Stimulated activated naive CD8-positive, alpha-beta T cell treated with anti-CD3 and anti-CD28 coated beads, Interleukin-15, Interleukin-2, amounts not matched to agents 100 U/mL and 50 U/mL, for 24 hours (primary cell): ENCODE data around the gene RAD51B.
"Not testable (repeated sequence)": the region's sequence is repeated elsewhere in the genome, so short reads cannot be mapped to it uniquely, and the experiment has no call there.

ENCODE experiments used
- ATAC-seq: fragments of 150-1000 bp; cut with Tn5 transposase; one replicate; pipeline ENCODE4 v1.10.0; 2021
- DNase-seq: peaks from one replicate; pipeline ENCODE4 v3.0.0; 2021

The RAD51B gene

DNA sequence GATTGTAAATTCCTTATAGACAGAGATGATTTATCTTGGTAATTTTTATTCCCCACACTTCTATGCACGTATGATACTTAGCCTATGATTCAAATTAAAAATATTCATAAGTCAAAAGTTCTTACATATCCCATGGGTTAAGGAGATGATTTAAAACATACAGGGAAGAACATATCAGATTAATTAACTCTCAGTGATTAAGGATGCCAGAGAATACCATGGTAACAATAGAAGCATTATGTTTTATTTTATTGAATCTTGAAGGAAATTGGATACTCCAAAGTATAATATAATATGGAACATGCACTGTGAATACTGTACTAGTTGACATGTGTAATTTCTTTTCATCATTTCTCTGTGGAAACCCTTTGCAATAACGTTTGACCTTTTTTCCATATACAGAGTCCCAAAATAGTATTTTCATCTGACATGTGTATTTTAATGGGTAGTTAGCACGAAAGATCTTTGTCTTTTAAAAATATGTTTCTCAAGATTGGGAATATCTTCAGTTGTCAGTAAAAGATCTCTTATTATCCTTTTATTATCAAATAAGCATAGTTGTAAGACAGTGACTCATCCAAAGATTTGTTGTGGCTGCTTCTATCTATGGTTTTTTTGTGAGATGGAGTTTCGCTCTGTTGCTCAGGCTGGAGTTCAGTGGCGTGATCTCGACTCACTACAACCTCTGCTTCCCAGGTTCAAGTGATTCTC is 166.7 kb downstream of the RAD51B start:
- no peak for DNase-seq

DNA sequence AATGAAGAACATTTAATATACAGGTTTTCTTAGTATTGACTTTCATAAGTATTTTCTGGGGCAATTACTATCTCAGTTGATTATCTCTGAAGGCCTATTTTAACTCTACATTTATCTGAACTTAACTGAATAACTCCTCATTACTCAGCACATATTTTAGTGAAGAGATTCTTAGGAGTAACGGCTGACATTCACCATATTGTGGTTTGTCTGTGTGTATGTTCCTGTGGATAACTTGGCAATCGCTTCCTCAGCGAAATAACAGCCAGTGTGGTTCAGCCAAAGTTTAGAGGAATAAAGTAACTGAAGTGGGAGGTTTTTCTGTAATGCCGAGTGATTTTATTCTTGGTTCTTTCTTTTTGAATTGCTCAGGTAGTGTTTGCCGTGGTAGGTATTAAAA is 168.0 kb downstream of the RAD51B start:
- ATAC-seq: no peak
- no peak for DNase-seq

More for the DNA sequence above, 166.7 kb downstream of the RAD51B start:
- ATAC-seq: no peak

DNA sequence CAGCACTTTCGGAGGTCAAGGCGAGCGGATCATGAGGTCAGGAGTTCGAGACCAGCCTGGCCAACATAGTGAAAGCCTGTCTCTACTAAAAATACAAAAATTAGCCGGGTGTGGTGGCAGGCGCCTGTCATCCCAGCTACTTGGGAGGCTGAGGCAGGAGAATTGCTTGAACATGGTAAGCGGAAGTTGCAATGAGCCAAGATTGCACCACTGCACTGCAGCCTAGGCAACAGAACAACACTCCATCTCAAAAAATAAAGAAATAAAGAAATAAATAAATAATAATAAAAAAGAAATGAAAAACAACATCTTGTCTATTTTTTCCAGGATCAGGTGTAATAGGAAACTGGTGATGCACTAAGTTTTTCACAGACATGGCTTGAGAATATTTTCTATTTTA is 168.6 kb downstream of the RAD51B start:
- not testable (repeated sequence) for DNase-seq, ATAC-seq

DNA sequence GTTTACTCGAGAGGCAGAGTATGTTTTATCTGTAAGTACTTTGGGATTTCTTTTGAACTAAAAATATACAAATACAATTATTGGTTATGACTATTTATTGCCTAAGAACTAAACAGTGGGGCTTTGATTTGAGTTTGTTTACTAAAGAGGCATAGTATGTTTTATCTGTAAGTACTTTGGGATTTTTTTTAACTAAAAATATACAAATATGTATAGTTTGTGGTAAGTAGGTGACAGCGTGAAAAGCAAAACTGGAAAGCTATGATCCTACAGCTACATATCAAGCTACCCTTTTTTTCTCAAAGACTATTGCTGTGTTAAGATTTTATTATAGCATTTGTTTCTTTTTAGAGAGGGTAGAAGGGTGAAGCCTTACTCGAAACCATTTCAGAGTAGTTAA is 171.0 kb downstream of the RAD51B start:
- DNase-seq (no peak), ATAC-seq (no peak)

DNA sequence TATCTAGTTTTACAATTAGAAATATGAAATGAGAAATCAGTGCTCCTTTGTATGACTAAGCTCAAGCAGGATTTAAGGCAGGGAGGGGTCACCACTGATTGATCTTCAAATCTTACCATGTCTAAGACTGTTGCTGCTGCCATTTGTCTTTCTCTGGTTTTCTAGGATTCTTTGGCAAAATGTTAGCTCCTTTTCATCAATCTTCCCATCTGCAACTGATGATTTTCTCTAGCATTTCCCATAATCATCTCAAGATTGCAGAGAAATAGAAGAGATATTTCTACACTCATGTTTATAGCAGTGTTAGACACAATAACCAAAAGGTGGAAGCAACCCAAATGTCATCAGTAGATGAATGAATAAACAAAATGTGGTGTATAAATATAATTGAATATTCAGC is 175.0 kb downstream of the RAD51B start:
- no peak for ATAC-seq

DNA sequence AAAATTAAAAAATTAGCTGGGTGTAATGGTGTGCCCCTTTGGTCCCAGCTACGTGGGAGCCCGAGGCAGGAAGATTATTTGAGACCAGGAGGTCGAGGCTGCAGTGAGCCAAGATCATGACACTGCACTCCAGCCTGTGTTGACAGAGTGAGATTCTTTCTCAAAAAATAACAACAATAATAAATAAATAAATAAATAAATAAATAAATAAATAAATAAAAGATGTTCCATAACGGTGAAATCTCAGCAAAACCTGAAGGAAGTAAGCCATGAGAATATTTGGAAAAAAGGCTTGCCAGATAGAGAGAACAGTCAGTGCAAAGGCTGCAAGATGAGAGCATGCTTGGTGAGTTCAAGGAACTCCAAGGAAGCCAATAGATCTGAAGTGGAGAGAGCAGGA is 176.7 kb downstream of the RAD51B start:
- ATAC-seq: no peak
- no peak for DNase-seq

More for the DNA sequence above, 175.0 kb downstream of the RAD51B start:
- no peak for DNase-seq

DNA sequence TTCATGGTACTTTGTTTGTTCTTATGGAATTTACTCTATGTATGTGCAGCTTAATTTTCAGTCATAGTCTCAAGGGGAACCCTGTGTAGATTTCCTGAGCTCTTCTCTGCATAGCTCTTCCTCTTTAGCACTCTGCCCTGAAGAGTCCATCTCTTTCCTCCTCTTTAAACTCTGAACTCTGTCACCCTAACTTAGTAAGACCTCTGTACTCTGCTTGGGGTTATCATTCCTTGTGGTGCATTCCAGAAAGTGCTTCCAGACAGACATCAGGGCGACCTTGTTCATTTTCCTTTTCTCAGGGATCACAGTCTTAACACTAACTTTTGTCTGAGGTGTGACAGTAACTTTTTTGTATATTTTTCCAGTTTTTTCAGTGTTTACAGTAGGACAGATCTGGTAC is 179.3 kb downstream of the RAD51B start:
- no peak for DNase-seq
- ATAC-seq: no peak

DNA sequence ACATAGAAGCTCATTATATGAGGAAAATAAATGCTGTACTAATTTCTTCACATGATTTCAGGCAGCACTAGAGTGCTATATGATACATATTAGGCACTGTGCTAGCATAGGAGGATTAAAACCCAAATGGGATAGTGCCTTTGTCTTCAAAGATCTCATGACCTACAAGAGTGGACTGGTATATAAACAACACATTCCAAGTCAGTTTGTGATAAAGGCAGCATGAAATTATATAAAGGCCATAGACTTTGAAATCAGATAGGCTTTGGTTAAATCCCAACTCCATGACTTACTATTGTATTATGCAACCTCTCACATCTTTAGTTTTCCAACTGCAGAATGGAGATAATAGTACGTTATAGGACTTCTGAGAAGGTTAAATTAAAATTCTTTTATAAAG is 179.7 kb downstream of the RAD51B start:
- DNase-seq (no peak), ATAC-seq (no peak)

DNA sequence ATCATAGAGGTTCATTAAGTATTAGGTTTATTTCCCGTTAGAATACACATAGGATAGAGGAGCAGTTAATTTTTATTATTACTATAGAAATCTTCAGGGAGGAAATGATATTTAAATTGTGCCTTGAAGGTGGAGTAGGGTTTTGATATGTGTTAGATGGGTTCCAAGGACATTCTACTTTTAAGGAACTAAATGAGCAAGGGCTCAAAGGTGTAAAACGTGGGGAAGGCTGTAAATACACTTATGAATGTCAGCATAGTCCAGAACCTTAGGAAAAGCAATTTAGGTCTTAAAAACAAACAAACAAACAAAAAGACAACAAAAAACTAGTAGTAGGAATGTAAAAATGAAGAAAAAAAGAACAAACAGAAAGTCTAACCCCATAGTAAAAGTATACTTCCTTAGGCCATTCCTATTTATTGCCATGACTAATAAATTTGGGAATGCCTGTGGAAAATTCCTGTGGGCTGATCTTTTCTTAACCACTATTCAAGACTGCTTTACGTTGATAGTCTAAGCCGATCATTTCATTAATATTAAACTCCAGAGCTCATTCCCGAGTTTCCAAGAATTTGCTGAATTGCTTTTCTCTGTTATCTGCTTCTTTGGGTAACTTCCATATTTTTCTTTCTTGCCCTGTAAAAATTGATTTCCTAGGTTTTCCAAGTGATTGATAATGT is 180.3 kb downstream of the RAD51B start:
- DNase-seq (no peak), ATAC-seq (no peak)

DNA sequence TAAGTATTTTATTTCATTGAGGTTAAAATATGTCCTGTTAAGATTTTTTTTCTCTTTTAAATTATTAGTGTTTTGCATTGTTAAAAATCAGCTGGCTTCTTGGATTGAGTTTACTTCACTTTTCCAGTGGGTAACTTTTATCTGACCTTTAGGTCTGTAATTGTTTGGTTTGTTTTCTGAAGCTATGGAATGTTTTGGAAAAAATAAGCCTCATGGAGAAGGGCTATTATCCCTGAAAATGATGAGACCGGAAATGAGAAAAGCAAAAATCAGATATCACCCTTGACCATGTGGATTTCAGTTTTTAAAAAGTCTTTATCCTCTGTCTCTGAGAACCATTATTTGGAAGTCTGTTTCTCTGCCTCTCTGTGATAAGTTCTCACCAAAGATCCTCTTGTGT is 180.9 kb downstream of the RAD51B start:
- no peak for ATAC-seq
- DNase-seq: no peak

DNA sequence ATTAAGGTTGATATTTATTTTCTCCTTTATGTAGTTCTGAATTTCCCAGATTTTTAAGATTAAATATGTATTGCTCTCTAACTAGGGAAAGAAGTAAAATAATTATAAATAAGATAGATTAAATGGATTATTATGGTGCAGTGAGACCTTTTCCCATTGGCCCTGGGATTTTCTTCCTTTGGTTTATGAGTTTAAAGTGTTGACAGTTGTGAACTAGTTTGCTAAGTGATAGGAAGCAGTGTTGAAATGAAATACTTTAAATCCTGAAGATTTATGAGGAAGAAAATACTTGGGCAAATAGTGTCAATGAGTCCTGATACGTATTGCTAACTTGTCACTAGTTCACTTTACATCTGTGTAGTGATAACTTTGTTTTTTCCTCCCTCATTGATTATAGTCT is 188.9 kb downstream of the RAD51B start:
- DNase-seq: no peak
- ATAC-seq: no peak

DNA sequence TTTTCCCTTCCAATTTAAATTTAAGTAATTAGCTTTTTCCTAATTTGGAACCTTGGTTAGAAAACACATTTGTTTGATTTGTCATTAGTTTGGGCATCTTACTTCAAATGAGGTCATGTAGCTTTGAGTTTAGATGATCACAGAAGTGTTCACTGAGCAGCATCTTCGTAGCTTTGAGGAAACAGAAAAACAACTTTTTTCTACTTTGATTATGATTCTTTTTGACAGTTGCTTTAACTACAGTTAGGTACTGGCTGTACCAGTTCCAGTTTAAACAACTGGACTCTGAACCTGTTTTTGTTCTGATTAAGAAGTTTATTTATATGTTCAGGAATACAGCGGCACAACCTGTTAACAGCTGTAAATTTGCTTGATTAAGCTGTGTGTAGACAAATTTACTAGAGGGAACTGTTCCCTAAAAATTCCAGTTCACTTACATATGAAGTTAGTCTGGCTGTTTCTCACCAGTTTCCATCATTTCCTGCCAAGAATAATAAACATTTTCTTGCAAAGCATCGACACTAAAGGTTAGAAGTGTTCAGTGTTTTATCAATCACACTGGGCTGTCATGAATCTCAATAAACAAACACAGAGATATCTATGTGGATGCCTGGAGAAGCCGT is 191.9 kb downstream of the RAD51B start:
- ATAC-seq (no peak), DNase-seq (no peak)

DNA sequence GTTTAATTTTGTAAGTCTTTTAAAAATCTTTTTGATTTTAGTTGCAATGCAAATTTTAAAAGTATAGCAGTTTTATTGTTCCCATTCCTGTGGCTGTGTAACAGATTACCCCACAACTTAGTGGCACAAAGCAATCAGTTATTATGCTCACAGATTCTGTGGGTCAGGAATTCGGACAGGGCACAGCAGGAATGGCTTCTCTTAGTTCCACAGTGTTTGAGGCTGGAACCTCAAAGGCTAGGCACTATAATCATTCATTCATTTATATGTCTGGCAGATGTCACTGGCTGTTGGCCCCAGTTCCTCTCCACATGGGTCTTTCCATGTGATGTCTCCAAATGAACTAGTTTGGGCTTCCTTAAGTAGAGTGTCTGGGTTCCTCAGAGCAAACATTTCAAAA is 193.3 kb downstream of the RAD51B start:
- ATAC-seq (no peak), DNase-seq (no peak)

DNA sequence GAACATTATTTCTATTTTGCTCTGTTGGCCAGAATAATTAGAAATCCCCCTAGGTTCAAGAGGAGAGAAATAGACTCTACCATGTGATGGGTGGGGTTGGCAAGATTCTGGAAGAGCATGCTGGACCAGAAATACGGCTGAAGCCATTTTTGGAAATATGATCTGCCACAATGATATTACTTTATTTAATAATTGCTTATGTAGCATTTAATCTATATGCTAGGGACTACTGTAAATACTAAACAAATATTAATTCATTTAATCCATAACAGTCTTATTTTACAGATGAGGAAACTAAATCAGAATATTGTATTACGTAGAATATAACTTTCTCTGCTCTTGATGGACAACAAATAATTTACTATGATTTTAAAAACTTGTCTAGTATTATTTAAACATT is 193.7 kb downstream of the RAD51B start:
- no peak for ATAC-seq

DNA sequence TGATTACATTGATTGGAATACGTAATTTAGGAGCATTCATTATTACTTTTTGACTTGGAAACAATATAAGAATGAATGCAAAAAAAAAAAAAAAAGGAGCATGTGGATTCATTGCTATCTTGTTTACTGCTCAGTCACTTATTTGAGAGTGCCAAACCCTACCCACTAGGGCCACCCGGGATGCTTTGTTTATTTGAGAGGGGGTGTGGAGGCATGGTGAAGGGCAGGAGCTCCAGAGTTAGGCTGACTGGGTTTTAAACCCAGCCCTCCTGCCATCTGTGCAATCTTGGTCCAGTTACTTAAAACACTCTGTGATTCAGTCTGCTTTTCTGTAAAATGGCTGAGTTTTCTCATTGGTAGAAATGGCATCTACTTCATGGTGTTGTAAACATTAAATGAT is 195.2 kb downstream of the RAD51B start:
- DNase-seq (no peak), ATAC-seq (no peak)

More for the DNA sequence above, 193.7 kb downstream of the RAD51B start:
- no peak for DNase-seq

DNA sequence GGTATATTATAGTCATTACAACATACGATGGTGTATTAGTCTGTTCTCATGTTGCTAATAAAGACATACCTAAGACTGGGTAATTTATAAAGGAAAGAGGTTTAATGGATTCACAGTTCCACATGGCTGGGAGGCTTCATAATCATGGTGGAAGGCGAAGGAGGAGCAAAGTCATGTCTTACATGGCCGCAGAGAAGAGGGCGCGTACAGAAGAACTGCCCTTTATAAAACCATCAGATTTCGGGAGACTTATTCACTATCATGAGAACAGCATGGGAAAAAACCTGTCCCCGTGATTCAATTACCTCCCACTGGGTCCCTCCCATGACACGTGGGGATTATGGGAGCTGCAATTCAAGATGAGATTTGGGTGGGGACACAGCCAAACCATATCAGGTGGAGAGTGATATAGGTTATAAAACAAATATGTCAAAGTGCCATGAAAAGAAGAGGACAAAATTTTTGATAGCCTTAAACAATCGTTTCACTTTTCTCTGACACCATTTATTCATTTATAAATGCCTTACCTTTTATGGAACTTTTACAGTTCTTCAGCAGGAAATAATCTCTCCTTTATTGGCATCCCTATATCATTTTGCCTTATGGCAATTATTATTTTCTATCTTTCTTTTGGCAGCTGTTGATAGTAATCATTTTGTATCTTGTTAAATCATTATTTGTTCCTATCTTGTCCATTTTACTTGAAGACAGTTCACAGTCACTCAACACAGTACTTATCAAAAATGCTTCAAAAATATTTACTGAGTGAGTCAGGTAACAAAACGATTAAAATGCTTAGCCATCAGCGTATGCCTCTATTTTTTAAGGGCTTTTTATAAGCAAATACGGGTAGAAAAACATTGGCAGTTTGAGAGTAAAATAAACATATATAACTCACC is 196.0 kb downstream of the RAD51B start:
- ATAC-seq (no peak), DNase-seq (no peak)

DNA sequence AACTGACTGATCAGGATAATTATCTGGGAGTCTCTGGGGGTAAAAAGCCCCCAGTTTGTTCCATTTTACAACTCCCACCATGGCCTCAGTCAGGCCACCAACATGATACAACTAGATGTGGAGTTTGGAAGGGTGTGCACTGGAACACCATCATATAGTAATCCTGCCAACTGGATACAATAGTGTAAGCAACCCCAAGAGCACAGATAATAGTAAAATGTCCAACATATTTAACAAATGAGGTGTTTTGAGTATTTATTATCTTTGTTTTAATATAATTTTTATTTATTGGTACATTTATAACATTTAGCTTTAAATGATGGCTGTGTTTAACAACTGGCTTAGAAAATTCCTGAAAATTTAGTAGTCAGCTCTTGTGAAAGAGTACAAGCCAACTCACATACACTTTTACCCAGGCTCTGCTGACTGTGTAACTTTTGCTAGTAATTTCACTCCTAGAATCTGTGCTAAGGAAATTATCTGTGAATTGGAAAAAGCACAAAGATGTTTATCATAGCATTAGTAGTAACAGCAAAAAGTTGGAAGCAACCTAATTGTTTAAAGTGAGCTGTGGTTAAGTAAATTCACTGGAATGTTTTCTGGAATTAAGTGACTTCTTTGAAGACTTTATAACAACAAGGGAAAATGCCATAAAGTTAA is 196.8 kb downstream of the RAD51B start:
- no peak for ATAC-seq
- DNase-seq: no peak

DNA sequence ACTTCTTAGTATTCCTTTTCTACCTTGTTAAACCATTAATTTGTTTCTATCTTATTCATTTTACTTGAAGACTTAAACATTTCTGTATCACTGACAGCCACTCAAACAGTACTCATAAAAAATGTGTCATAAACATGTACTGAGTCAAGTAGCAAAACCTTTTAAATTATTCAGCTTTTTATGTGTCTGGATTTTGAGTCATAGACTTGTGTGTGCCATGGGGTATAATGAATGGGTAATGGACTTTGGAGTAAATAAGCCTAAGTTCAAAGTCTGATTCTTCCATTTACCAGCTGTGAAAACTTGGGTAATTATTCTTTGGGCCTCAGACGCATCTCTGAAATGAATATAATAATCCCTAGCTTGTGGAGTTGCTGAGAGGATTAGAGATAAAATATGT is 199.0 kb downstream of the RAD51B start:
- ATAC-seq (no peak), DNase-seq (no peak)

DNA sequence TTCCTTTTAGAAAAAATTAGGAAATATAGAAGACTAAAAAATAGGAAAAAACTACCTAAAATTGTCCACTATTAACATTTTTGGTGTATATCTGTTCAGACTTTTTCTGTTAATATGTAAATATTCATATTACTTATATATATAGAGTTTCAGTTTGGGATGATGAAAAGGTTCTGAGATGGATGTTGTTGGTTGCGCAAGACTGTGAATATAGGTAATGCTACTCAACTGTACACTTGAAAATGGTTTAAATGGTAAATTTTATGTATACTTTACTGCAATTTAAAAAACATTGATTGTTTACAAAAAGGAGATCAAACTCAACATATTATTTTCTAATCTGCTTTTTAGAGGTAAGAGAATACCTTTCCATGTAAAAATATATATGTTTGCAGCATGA is 200.9 kb downstream of the RAD51B start:
- DNase-seq (no peak), ATAC-seq (no peak)

DNA sequence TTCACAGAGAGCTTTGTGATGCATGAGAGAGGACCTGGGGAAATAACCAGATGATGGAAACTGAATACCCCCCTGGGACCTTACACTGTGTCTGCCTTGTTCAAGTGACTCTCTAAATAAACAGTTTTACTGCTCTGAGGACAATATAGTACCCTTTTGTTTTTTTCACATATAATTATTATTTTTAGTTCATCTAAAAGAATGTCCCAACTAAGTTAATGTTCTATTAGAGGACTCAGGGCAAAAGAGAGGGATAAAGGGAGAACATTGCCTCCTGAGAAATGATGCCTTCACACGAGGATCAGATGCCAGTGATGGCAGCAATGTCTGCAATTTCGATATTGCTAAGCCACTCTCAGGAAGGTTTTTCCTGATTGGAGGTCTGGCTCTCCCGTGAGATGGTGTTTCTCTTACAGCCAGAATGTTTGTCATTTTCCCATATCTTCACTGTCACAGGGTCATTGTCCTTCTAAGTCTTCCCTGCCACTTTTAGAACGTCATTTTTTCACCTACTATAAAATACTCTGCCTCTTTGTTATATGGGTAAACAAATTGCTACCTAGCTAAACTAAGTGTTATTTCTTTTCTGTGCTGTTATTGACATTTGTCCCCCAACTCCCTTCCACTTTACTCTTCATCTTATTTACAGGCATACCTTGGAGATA is 201.6 kb downstream of the RAD51B start:
- ATAC-seq (no peak), DNase-seq (no peak)

DNA sequence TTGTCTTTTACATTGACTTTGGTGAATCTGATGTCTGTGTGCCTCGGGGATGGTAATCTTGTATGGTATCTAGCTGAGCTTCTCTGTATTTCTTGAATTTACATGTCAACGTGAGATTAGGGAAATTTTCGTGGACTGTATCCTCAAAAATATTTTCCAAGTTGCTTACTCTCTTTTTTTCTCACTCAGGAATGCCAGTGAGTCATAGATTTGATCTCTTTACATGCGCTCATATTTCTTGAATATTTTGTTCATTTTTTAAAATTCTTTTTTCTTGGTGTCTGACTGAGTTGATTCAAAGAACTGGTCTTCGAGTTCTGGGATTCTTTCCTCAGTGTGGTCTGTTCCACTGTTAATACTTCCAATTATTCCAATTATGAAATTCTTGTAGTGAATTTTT is 207.7 kb downstream of the RAD51B start:
- no peak for ATAC-seq
- DNase-seq: no peak
